Vagina (tissue), 2 donors: ENCODE results near the gene LIMK1. TPM values are rescaled to one million over a fixed set of nuclear protein-coding genes. Genes with fewer than 3 reads are reported as not detected.
"Not testable (repeated sequence)": the region's sequence is repeated elsewhere in the genome, so short reads cannot be mapped to it uniquely, and the experiment has no call there.

ENCODE experiments used
- DNase-seq, 2 donors: peaks; one replicate each; pipeline ENCODE4 v3.0.0-alpha.2; 2017; ENCODE audit errors: extremely low spot score in 2 of 2
- H3K27ac ChIP-seq: fragments of 200-600 bp; sonication (generic); one replicate; pipeline ENCODE4 v1.5.1; 2019
- H3K27me3 ChIP-seq: fragments of 200-600 bp; sonication (generic); one replicate; pipeline ENCODE4 v1.5.1; 2019
- H3K36me3 ChIP-seq, 2 donors: fragments of 200-600 bp; sonication (generic); one replicate each; pipeline ENCODE4 v1.5.1; 2017 to 2019
- H3K4me1 ChIP-seq: fragments of 200-600 bp; sonication (generic); one replicate; pipeline ENCODE4 v1.5.1; 2019
- H3K4me3 ChIP-seq, 2 donors: fragments of 200-600 bp; sonication (generic); 1 replicate in 1 of 2; 2 replicates in 1 of 2; pipeline ENCODE4 v1.5.1; 2016 to 2019
- H3K9me3 ChIP-seq: fragments of 200-600 bp; sonication (generic); one replicate; pipeline ENCODE4 v1.5.1; 2019
- POLR2A ChIP-seq, 2 donors: fragments of 450-650 bp; IDR thresholded peaks; one replicate each; pipeline ENCODE4 v1.6.1; 2017; ENCODE audit warnings: antibody characterized with exemption in 2 of 2, mild to moderate bottlenecking in 2 of 2, moderate library complexity in 2 of 2
- POLR2AphosphoS5 ChIP-seq, 2 donors: sonication (generic); formaldehyde crosslinking; IDR thresholded peaks; one replicate each; pipeline ENCODE4 v1.9.0; 2017; ENCODE audit warnings: antibody characterized with exemption in 2 of 2, mild to moderate bottlenecking in 2 of 2, low read depth in 1 of 2; ENCODE audit not compliant: insufficient read depth in 1 of 2
- intact Hi-C: fragments of 100-400 bp; cut with DNase I; formaldehyde crosslinking; loops from one replicate; pipeline ENCODE4 v1.15.1; 2023
- total RNA-seq: library from RNA; depleted of rRNA; stranded (reverse); fragments of >200 nt; gene quantifications from one replicate; pipeline ENCODE4 v1.2.3, GENCODE V29; 2016
- TF ChIP-seq, protein P1 (sequence below), 3 experiments: fragments of 450-650 bp in 2 of 3; fragments of 200-600 bp in 1 of 3; sonication (generic) in 1 of 3; IDR thresholded peaks; one replicate each; pipeline ENCODE4 v1.5.1; 2017 to 2019; ENCODE audit warnings: antibody characterized with exemption in 3 of 3, mild to moderate bottlenecking in 2 of 3, moderate library complexity in 2 of 3

Gene LIMK1
- total RNA-seq, 1 donor from 2014 or later: 28.2 TPM

DNA sequence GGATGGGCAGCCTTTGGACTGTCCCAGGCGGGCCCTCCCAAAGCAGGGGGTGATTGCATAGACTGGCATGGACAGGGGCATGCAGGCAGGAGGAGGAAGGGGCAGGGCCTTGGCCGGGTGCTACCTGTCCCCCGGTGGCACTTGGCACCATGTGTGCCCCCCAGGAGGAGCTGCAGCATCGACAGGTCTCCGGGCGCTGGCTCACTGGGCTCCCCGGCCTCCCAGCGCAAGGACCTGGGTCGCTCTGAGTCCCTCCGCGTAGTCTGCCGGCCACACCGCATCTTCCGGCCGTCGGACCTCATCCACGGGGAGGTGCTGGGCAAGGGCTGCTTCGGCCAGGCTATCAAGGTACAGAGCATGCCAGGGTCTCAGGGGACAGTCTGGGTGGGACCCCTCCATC is 23.2 kb downstream of the LIMK1 start:
- no peak for DNase-seq
- intact Hi-C loops: no loop called here
- Histone ChIP-seq H3K27ac (no peak overlapping the region), H3K36me3 (peaks cover 0 to 55% of the 10 kb centered on the region in 2 donors), H3K4me3 (no peak overlapping the region), H3K4me1 (no peaks in the 10 kb centered on the region), H3K27me3 (no peaks in the 10 kb centered on the region), H3K9me3 (no peaks in the 10 kb centered on the region)
- TF ChIP-seq POLR2A (IDR thresholded peaks at IDR 0.05) (no peak), POLR2AphosphoS5 (IDR thresholded peaks at IDR 0.05; ENCODE audit: insufficient read depth in 1 of 2, low read depth in 1 of 2) (no peak)
- TF ChIP-seq, protein P1, sequence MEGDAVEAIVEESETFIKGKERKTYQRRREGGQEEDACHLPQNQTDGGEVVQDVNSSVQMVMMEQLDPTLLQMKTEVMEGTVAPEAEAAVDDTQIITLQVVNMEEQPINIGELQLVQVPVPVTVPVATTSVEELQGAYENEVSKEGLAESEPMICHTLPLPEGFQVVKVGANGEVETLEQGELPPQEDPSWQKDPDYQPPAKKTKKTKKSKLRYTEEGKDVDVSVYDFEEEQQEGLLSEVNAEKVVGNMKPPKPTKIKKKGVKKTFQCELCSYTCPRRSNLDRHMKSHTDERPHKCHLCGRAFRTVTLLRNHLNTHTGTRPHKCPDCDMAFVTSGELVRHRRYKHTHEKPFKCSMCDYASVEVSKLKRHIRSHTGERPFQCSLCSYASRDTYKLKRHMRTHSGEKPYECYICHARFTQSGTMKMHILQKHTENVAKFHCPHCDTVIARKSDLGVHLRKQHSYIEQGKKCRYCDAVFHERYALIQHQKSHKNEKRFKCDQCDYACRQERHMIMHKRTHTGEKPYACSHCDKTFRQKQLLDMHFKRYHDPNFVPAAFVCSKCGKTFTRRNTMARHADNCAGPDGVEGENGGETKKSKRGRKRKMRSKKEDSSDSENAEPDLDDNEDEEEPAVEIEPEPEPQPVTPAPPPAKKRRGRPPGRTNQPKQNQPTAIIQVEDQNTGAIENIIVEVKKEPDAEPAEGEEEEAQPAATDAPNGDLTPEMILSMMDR (IDR thresholded peaks at IDR 0.05): no peak

DNA sequence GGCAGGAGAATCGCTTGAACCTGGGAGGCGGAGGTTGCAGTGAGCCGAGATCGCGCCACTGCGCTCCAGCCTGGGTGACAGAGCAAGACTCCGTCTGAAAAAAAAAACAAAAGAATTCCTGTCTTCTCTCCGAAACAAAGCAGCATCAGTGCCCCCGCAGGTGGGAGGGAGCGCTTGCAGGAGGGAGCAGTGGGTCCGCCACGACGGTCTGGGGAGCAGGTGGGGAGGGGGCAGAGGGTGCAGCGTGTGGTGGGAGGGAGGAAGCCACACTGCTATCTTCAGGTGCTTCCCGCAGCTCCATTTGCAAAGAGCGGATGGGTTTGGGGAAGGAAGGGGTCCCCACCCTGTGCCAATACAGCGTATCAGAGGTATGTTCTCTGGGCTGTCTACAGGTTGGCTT is 31.7 kb downstream of the LIMK1 start:
- no peaks in the 10 kb centered on the region for H3K9me3 ChIP-seq
- no peaks in the 10 kb centered on the region for H3K4me1 ChIP-seq
- H3K4me3 ChIP-seq: no peak overlapping the region
- no peak for DNase-seq
- TF ChIP-seq POLR2AphosphoS5 (IDR thresholded peaks at IDR 0.05; ENCODE audit: insufficient read depth in 1 of 2, low read depth in 1 of 2) (no peak), POLR2A (IDR thresholded peaks at IDR 0.05) (no peak)
- TF ChIP-seq, protein P1 (IDR thresholded peaks at IDR 0.05): no peak
- peaks cover 0 to 48% of the 10 kb centered on the region in 2 donors for H3K36me3 ChIP-seq
- intact Hi-C loops: no loop called here
- H3K27ac ChIP-seq: no peak overlapping the region
- H3K27me3 ChIP-seq: no peaks in the 10 kb centered on the region

DNA sequence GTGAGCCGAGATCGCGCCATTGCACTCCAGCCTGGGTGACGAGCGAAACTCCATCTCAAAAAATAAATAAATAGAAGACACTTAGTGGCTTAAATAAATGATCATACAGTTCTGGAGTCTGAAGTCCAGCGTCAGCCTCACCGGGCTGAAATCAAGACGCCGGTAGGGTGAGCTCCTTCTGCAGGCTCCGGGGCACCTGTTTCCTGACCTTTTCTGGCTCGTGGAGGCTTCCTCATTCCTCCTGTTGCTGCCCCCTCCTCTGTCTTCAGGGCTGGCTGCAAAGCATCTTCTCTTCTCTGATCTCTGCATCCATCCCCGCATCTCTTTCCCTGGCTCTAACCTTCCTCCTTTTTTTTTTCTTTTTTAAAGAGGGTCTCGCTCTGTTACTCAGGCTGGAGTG is 32.8 kb downstream of the LIMK1 start:
- intact Hi-C loops: no loop called here

DNA sequence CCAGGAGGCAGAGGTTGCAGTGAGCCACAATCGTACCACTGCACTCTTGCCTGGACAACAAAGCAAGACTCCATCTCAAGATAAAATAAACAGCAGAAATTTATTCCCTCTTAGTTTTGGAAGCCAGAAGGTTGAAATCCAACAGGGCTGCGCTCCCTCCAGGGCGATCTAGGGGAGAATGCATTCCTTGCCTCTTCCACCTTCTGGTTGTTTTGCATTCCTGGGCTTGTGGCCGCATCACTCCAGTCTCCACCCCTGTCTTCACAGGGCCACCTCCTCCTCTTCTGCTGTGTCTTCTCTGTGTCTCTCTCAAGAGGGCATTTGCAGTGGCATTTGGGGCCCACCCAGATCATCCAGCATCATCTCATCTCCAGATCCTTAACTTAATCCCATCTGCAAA is 36.2 kb downstream of the LIMK1 start:
- no peak overlapping the region for H3K27ac ChIP-seq
- no peaks in the 10 kb centered on the region for H3K9me3 ChIP-seq
- no peaks in the 10 kb centered on the region for H3K4me1 ChIP-seq
- H3K36me3 ChIP-seq: peaks cover 0 to 43% of the 10 kb centered on the region in 2 donors
- TF ChIP-seq, protein P1 (IDR thresholded peaks at IDR 0.05): no peak
- TF ChIP-seq POLR2AphosphoS5 (IDR thresholded peaks at IDR 0.05; ENCODE audit: insufficient read depth in 1 of 2, low read depth in 1 of 2) (no peak), POLR2A (IDR thresholded peaks at IDR 0.05) (no peak)
- no peaks in the 10 kb centered on the region for H3K27me3 ChIP-seq
- intact Hi-C loops: loop anchor here (2.0 kb wide), 1 partner anchor 25 kb away; no protein-coding TSS in a partner anchor
- no peak for DNase-seq
- H3K4me3 ChIP-seq: no peak overlapping the region

More for the DNA sequence above, 32.8 kb downstream of the LIMK1 start:
- no peaks in the 10 kb centered on the region for H3K4me1 ChIP-seq
- H3K27ac ChIP-seq: no peak overlapping the region
- H3K9me3 ChIP-seq: no peaks in the 10 kb centered on the region
- peaks cover 0 to 51% of the 10 kb centered on the region in 2 donors for H3K36me3 ChIP-seq
- no peaks in the 10 kb centered on the region for H3K27me3 ChIP-seq
- no peak overlapping the region for H3K4me3 ChIP-seq
- DNase-seq: no peak
- TF ChIP-seq POLR2AphosphoS5 (IDR thresholded peaks at IDR 0.05; ENCODE audit: insufficient read depth in 1 of 2, low read depth in 1 of 2) (no peak), POLR2A (IDR thresholded peaks at IDR 0.05) (no peak)
- TF ChIP-seq, protein P1 (IDR thresholded peaks at IDR 0.05): no peak

DNA sequence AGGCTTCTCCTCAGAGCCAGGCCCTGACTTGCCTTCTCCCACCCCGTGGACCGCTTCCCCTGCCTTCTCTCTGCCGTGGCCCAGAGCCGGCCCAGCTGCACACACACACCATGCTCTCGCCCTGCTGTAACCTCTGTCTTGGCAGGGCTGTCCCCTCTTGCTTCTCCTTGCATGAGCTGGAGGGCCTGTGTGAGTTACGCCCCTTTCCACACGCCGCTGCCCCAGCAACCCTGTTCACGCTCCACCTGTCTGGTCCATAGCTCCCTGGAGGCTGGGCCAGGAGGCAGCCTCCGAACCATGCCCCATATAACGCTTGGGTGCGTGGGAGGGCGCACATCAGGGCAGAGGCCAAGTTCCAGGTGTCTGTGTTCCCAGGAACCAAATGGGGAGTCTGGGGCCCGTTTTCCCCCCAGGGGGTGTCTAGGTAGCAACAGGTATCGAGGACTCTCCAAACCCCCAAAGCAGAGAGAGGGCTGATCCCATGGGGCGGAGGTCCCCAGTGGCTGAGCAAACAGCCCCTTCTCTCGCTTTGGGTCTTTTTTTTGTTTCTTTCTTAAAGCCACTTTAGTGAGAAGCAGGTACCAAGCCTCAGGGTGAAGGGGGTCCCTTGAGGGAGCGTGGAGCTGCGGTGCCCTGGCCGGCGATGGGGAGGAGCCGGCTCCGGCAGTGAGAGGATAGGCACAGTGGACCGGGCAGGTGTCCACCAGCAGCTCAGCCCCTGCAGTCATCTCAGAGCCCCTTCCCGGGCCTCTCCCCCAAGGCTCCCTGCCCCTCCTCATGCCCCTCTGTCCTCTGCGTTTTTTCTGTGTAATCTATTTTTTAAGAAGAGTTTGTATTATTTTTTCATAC is 38.0 kb downstream of the LIMK1 start:
- Histone ChIP-seq H3K4me3 (no peak overlapping the region), H3K9me3 (no peaks in the 10 kb centered on the region), H3K36me3 (peaks cover 0 to 36% of the 10 kb centered on the region in 2 donors), H3K27ac (no peak overlapping the region), H3K4me1 (no peaks in the 10 kb centered on the region), H3K27me3 (no peaks in the 10 kb centered on the region)
- DNase-seq: no peak
- intact Hi-C loops: loop anchor here (2.0 kb wide), 1 partner anchor 27 kb away; no protein-coding TSS in a partner anchor
- TF ChIP-seq POLR2AphosphoS5 (IDR thresholded peaks at IDR 0.05; ENCODE audit: insufficient read depth in 1 of 2, low read depth in 1 of 2): no peak
- TF ChIP-seq, protein P1 (IDR thresholded peaks at IDR 0.05): no peak
- no peak for TF ChIP-seq POLR2A (IDR thresholded peaks at IDR 0.05)

DNA sequence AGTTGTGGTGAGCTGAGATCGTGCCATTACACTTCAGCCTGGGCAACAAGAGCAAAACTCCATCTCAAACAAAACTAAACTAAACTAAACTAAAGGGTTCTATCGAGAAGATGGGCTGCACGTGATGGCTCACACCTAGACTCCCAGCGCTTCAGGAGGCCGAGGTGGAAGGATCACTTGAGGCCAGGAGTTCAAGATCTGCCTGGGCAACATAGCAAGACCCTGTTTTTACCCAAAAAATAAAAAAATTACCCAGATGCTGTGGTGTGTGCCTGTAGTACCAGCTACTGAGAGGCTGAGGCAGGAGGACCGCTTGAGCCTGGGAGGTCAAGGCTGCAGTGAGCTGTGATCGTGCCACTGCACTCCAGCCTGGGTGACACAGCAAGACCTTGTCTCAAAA is 40.3 kb downstream of the LIMK1 start:
- H3K9me3 ChIP-seq, H3K27me3 ChIP-seq, DNase-seq, H3K4me3 ChIP-seq, intact Hi-C loops, H3K27ac ChIP-seq, H3K4me1 ChIP-seq: not testable (repeated sequence)
- peaks cover 0 to 28% of the 10 kb centered on the region in 2 donors for H3K36me3 ChIP-seq
